ENCODE data around the gene KLHDC9. TPM values are rescaled to one million over a fixed set of nuclear protein-coding genes. Genes with fewer than 3 reads are reported as not detected.

KLHDC9 gene
- total and polyA plus RNA-seq, 2 donors (not counting 1 experiment from before 2014, with no cell fraction given) = 1.6 to 2.7 TPM

- POLR2A ChIA-PET = no interaction called here
- Mint-ChIP-seq H3K27ac (no peak overlapping the region), H3K9me3 (ENCODE audit: insufficient read depth) (no peaks in the 10 kb centered on the region), H3K4me1 (peaks cover 39% of the 10 kb centered on the region), H3K27me3 (no peaks in the 10 kb centered on the region), H3K4me3 (no peak overlapping the region)
- ATAC-seq (ENCODE audit: low read depth) (no peak), DNase-seq (no peak)
- no peak overlapping the region for H3K4me2 ChIP-seq (replicated peaks; ENCODE audit: low read depth, low read length, poor library complexity, severe bottlenecking)
- no peak for TF ChIP-seq CTCF (IDR thresholded peaks at IDR 0.05)
- TF ChIP-seq EZH2 (IDR thresholded peaks at IDR 0.05; ENCODE audit: borderline replicate concordance, insufficient read depth, low read depth, low read length, poor library complexity, severe bottlenecking) = no peak
- H3K9ac ChIP-seq (ENCODE audit: low read length) = no peak overlapping the region
- intact Hi-C loops (cut with micrococcal nuclease) = no loop called here
- H3K27me3 ChIP-seq (replicated peaks in 1 of 4; ENCODE audit: control extremely low read depth in 1 of 4, control insufficient read depth in 3 of 4, insufficient read depth in 4 of 4, low read length in 3 of 4) = no peaks in the 10 kb centered on the region
- CTCF ChIA-PET = interaction anchor here (1.2 to 8.7 kb wide), 3 partner anchors 30 to 104 kb away, joined by 3 to 142 read pairs (median 137); partner anchors contain the start of genes ARHGAP30 and PPOX
- H4K20me1 ChIP-seq (ENCODE audit: control insufficient read depth, insufficient read depth, low read length, poor library complexity, severe bottlenecking) = peaks cover 5% of the 10 kb centered on the region
- no peak overlapping the region for H3K27ac ChIP-seq (ENCODE audit: low read length in 2 of 2)
- H3K4me3 ChIP-seq (ENCODE audit: control extremely low read depth in 1 of 5, extremely low read depth in 1 of 5, insufficient read depth in 1 of 5, low read depth in 2 of 5, low read length in 4 of 5) = no peak overlapping the region
- peaks cover 0 to 24% of the 10 kb centered on the region in 2 experiments for H3K36me3 ChIP-seq (replicated peaks in 1 of 2; ENCODE audit: control extremely low read depth in 1 of 2, control insufficient read depth in 1 of 2, extremely low read depth in 1 of 2, insufficient read depth in 2 of 2, low read length in 1 of 2)
- H2AFZ ChIP-seq (ENCODE audit: insufficient read depth, low read depth, low read length, poor library complexity, severe bottlenecking) = no peak overlapping the region
- WGBS (ENCODE audit: insufficient coverage) = no CpG with 5 or more reads among the region's 2 CpGs
- peaks cover 3% of the 10 kb centered on the region for H3K79me2 ChIP-seq (ENCODE audit: control insufficient read depth, insufficient read depth, low read length)
- H3K9me3 ChIP-seq (ENCODE audit: control extremely low read depth in 1 of 3, control insufficient read depth in 2 of 3, insufficient read depth in 1 of 3, low read length in 2 of 3) = no peaks in the 10 kb centered on the region
- peaks cover 16 to 31% of the 10 kb centered on the region in 2 donors for H3K4me1 ChIP-seq (ENCODE audit: control insufficient read depth in 2 of 2, insufficient read depth in 2 of 2, low read length in 2 of 2)
These were observed 2.4 kb downstream of the KLHDC9 start for GRCh38 chr1:161100556-161100955.

- Histone ChIP-seq H4K20me1 (ENCODE audit: control insufficient read depth, insufficient read depth, low read length, poor library complexity, severe bottlenecking) (peaks cover 22% of the 10 kb centered on the region), H3K27me3 (replicated peaks in 1 of 4; ENCODE audit: control extremely low read depth in 1 of 4, control insufficient read depth in 3 of 4, insufficient read depth in 4 of 4, low read length in 3 of 4) (no peaks in the 10 kb centered on the region), H3K27ac (ENCODE audit: low read length in 2 of 2) (no peak overlapping the region), H3K4me2 (replicated peaks; ENCODE audit: low read depth, low read length, poor library complexity, severe bottlenecking) (no peak overlapping the region), H3K4me3 (ENCODE audit: control extremely low read depth in 1 of 5, extremely low read depth in 1 of 5, insufficient read depth in 1 of 5, low read depth in 2 of 5, low read length in 4 of 5) (no peak overlapping the region), H3K79me2 (ENCODE audit: control insufficient read depth, insufficient read depth, low read length) (peaks cover 57% of the 10 kb centered on the region), H3K4me1 (ENCODE audit: control insufficient read depth in 2 of 2, insufficient read depth in 2 of 2, low read length in 2 of 2) (peaks cover 0 to 2% of the 10 kb centered on the region in 2 donors), H3K36me3 (replicated peaks in 1 of 2; ENCODE audit: control extremely low read depth in 1 of 2, control insufficient read depth in 1 of 2, extremely low read depth in 1 of 2, insufficient read depth in 2 of 2, low read length in 1 of 2) (peaks cover 5 to 22% of the 10 kb centered on the region in 2 experiments), H3K9ac (ENCODE audit: low read length) (no peak overlapping the region), H2AFZ (ENCODE audit: insufficient read depth, low read depth, low read length, poor library complexity, severe bottlenecking) (no peak overlapping the region), H3K9me3 (ENCODE audit: control extremely low read depth in 1 of 3, control insufficient read depth in 2 of 3, insufficient read depth in 1 of 3, low read length in 2 of 3) (no peaks in the 10 kb centered on the region)
- Mint-ChIP-seq H3K27me3 (no peaks in the 10 kb centered on the region), H3K4me3 (no peak overlapping the region), H3K27ac (no peak overlapping the region), H3K9me3 (ENCODE audit: insufficient read depth) (no peaks in the 10 kb centered on the region), H3K4me1 (peaks cover 14% of the 10 kb centered on the region)
- ChIA-PET CTCF (interaction anchor here (1.2 kb wide), 1 partner anchor 116 kb away, joined by 4 read pairs; no protein-coding TSS in a partner anchor), POLR2A (no interaction called here)
- no CpG with 5 or more reads among the region's 1 CpG for WGBS (ENCODE audit: insufficient coverage)
- DNase-seq (no peak), ATAC-seq (ENCODE audit: low read depth) (no peak)
- intact Hi-C loops (cut with micrococcal nuclease) = no loop called here
- TF ChIP-seq CTCF (IDR thresholded peaks at IDR 0.05) (no peak), EZH2 (IDR thresholded peaks at IDR 0.05; ENCODE audit: borderline replicate concordance, insufficient read depth, low read depth, low read length, poor library complexity, severe bottlenecking) (no peak)
These were observed 8.3 kb downstream of the KLHDC9 start for GRCh38 chr1:161106431-161106830.
